HG02970 (cell line): ENCODE results near the gene GH1.
"Not testable (repeated sequence)": the region's sequence is repeated elsewhere in the genome, so short reads cannot be mapped to it uniquely, and the experiment has no call there.

Experiments
- ATAC-seq: cut with Tn5 transposase; IDR thresholded peaks from one replicate; pipeline ENCODE4 v1.9.1; 2021; ENCODE audit warnings: mild to moderate bottlenecking, moderate library complexity, moderate number of reproducible peaks; ENCODE audit not compliant: unreplicated experiment, low FRiP score

Gene GH1

DNA sequence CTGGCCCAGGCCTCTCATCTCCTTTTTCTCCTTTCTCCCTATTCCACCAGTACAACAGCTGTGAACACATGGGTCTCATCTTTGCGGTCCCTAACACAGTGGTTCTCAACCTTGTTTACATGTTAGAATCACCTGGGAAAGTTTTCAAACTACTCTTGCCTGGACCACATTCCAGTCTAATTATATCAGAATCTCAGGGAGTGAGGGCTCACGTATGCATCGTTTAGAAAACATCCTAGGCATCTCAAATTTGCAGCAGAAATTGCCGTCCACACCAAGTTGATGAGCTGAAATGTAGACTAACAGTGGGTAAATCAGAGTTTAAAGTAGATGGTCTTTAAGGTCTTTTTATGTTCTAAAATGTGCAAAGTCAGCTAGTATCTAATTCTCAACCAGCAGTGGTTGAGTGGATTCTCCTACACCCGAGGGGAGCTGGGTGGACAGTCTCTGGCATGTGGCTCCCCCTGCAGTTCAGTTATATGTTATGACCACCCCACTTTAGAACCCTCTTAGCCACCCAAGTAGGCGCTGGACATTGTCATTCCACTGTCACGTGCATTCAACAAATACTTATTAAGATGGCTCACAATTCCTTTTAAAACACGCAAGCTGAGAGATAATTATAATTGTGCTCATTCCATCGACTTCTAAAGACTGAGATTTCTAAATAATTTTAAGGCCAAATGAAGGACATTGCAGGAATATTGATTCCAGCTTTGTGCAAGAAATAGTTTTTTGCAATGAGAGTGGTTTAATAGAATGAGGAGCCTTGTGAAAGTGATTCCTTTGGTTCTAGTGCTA, 48.9 kb downstream of the GH1 start:
- ATAC-seq = not testable (repeated sequence)
